NT2/D1 (cell line): ENCODE measurements around the gene CCDC63.
"Not testable (repeated sequence)": the region's sequence is repeated elsewhere in the genome, so short reads cannot be mapped to it uniquely, and the experiment has no call there.

Experiments used
- DNase-seq: peaks from one replicate; pipeline ENCODE4 v3.0.0-alpha.2; 2011; ENCODE audit warnings: low read depth, low spot score
- H3K27me3 ChIP-seq: 2 replicates; pipeline ENCODE4 v1.6.0; 2011; ENCODE audit warnings: mild to moderate bottlenecking; ENCODE audit not compliant: insufficient read length, insufficient read depth
- H3K36me3 ChIP-seq: 2 replicates; pipeline ENCODE4 v1.6.1; 2011; ENCODE audit warnings: mild to moderate bottlenecking, low read length, mixed read lengths; ENCODE audit not compliant: insufficient read depth, insufficient read length
- H3K4me1 ChIP-seq: 2 replicates; pipeline ENCODE4 v1.5.1; 2011; ENCODE audit not compliant: insufficient read depth, insufficient read length
- H3K4me3 ChIP-seq: 2 replicates; pipeline ENCODE4 v1.5.1; 2011; ENCODE audit warnings: low read depth; ENCODE audit not compliant: insufficient read length
- H3K9ac ChIP-seq: 2 replicates; pipeline ENCODE4 v1.6.0; 2011; ENCODE audit warnings: low read depth; ENCODE audit not compliant: insufficient read length
- H3K9me3 ChIP-seq: 2 replicates; pipeline ENCODE4 v1.5.1; 2011; ENCODE audit warnings: mild to moderate bottlenecking, low read length; ENCODE audit not compliant: insufficient read depth
- SUZ12 ChIP-seq: IDR thresholded peaks from 2 replicates; pipeline ENCODE4 v1.6.1; 2011; ENCODE audit not compliant: insufficient read length, insufficient read depth; ENCODE audit errors: extremely low read depth
- YY1 ChIP-seq: IDR thresholded peaks from 2 replicates; pipeline ENCODE4 v1.6.1; 2011; ENCODE audit not compliant: insufficient read length, insufficient read depth
- ZNF274 ChIP-seq: IDR thresholded peaks from 2 replicates; pipeline ENCODE4 v1.6.1; 2011; ENCODE audit warnings: mild to moderate bottlenecking, low read depth, low read length

CCDC63 gene

GRCh38 chr12:110856542-110856941 lies 9.8 kb downstream of the CCDC63 start:
- TF ChIP-seq SUZ12 (no peak), YY1 (no peak), ZNF274 (no peak)
- no peaks in the 10 kb centered on the region for H3K27me3 ChIP-seq
- H3K9me3 ChIP-seq = no peaks in the 10 kb centered on the region
- H3K4me3 ChIP-seq = no peak overlapping the region
- H3K4me1 ChIP-seq = peaks cover 5% of the 10 kb centered on the region
- DNase-seq = no peak
- no peaks in the 10 kb centered on the region for H3K36me3 ChIP-seq
- H3K9ac ChIP-seq = no peak overlapping the region

- peak; percentile 75 for DNase-seq
- Histone ChIP-seq H3K27me3 (no peaks in the 10 kb centered on the region), H3K9me3 (no peaks in the 10 kb centered on the region), H3K4me1 (peaks cover 9% of the 10 kb centered on the region), H3K4me3 (no peak overlapping the region), H3K9ac (no peak overlapping the region), H3K36me3 (no peaks in the 10 kb centered on the region)
- no peak for TF ChIP-seq ZNF274
Observed at GRCh38 chr12:110857528-110857927, 10.7 kb downstream of the CCDC63 start.

- H3K27me3 ChIP-seq, H3K36me3 ChIP-seq, DNase-seq, H3K9me3 ChIP-seq, H3K4me1 ChIP-seq, H3K9ac ChIP-seq, H3K4me3 ChIP-seq: not testable (repeated sequence)
Observed at GRCh38 chr12:110857954-110858353, 11.2 kb downstream of the CCDC63 start.

GRCh38 chr12:110858848-110859247 lies 12.1 kb downstream of the CCDC63 start:
- no peak for DNase-seq
- no peaks in the 10 kb centered on the region for H3K27me3 ChIP-seq

GRCh38 chr12:110860833-110861296 lies 14.1 kb downstream of the CCDC63 start:
- Histone ChIP-seq H3K36me3 (no peaks in the 10 kb centered on the region), H3K9ac (no peak overlapping the region), H3K4me3 (no peak overlapping the region), H3K9me3 (0 out of 2 replicates have a peak, but pooled peaks cover 3% of the 10 kb centered on the region), H3K4me1 (peaks cover 9% of the 10 kb centered on the region), H3K27me3 (no peaks in the 10 kb centered on the region)
- peak; percentile 74 for DNase-seq
- TF ChIP-seq ZNF274 = no peak
- no peak for TF ChIP-seq YY1
- TF ChIP-seq SUZ12 = no peak

More at GRCh38 chr12:110858848-110859247, 12.1 kb downstream of the CCDC63 start:
- no peak overlapping the region for H3K9ac ChIP-seq
- H3K4me1 ChIP-seq = peaks cover 9% of the 10 kb centered on the region
- H3K36me3 ChIP-seq = no peaks in the 10 kb centered on the region
- H3K4me3 ChIP-seq = no peak overlapping the region
- H3K9me3 ChIP-seq = no peaks in the 10 kb centered on the region
- TF ChIP-seq YY1 (no peak), SUZ12 (no peak), ZNF274 (no peak)

- no peak for TF ChIP-seq ZNF274
- TF ChIP-seq SUZ12 = no peak
- TF ChIP-seq YY1 = no peak
Observed at GRCh38 chr12:110861729-110862128, 14.9 kb downstream of the CCDC63 start.

GRCh38 chr12:110862329-110862728 lies 15.5 kb downstream of the CCDC63 start:
- no peaks in the 10 kb centered on the region for H3K27me3 ChIP-seq
- TF ChIP-seq SUZ12 = no peak
- TF ChIP-seq ZNF274 = no peak
- no peak for TF ChIP-seq YY1
- peaks cover 9% of the 10 kb centered on the region for H3K4me1 ChIP-seq
- DNase-seq = peak; percentile 57
- H3K9ac ChIP-seq = no peak overlapping the region
- no peak overlapping the region for H3K4me3 ChIP-seq
- H3K36me3 ChIP-seq = no peaks in the 10 kb centered on the region
- H3K9me3 ChIP-seq = 0 out of 2 replicates have a peak, but pooled peaks cover 5% of the 10 kb centered on the region

More at GRCh38 chr12:110861729-110862128, 14.9 kb downstream of the CCDC63 start:
- no peak for DNase-seq
- Histone ChIP-seq H3K4me1 (peaks cover 9% of the 10 kb centered on the region), H3K4me3 (no peak overlapping the region), H3K27me3 (no peaks in the 10 kb centered on the region), H3K36me3 (no peaks in the 10 kb centered on the region), H3K9me3 (0 out of 2 replicates have a peak, but pooled peaks cover 5% of the 10 kb centered on the region), H3K9ac (no peak overlapping the region)

- H3K4me1 ChIP-seq = peaks cover 9% of the 10 kb centered on the region
- no peak for DNase-seq
- TF ChIP-seq ZNF274 = no peak
- TF ChIP-seq SUZ12 = no peak
- no peak for TF ChIP-seq YY1
Observed at GRCh38 chr12:110863161-110863560, 16.4 kb downstream of the CCDC63 start.

More at GRCh38 chr12:110863161-110863560, 16.4 kb downstream of the CCDC63 start:
- Histone ChIP-seq H3K36me3 (no peaks in the 10 kb centered on the region), H3K27me3 (no peaks in the 10 kb centered on the region), H3K9me3 (0 out of 2 replicates have a peak, but pooled peaks cover 5% of the 10 kb centered on the region), H3K9ac (no peak overlapping the region), H3K4me3 (no peak overlapping the region)
